GM12878 (cell line): ENCODE data around the gene RALGPS1. TPM values are rescaled to one million over a fixed set of nuclear protein-coding genes. Genes with fewer than 3 reads are reported as not detected.

ENCODE experiments used
- ATAC-seq: fragments of 200-7000 bp; cut with Tn5 transposase; 3 replicates; pipeline ENCODE4 v1.9.1; 2020; ENCODE audit warnings: mild to moderate bottlenecking, moderate library complexity
- BruUV-seq: library from RNA; stranded (reverse); fragments of 400-500 nt; replicated peaks from 2 replicates; lab custom pipeline; 2021; lab: Mats Ljungman, UMichigan
- CTCF ChIA-PET: fragments of 300-600 bp; sonication (Branson Sonifier 250); formaldehyde crosslinking; extraction: SDS; loops from one replicate; lab custom pipeline; 2021; ENCODE audit warnings: inconsistent platforms; lab: Yijun Ruan, JAX
- POLR2A ChIA-PET: fragments of 350-600 bp; formaldehyde crosslinking; extraction: SDS; loops from one replicate; lab custom pipeline; 2021; ENCODE audit warnings: inconsistent platforms; lab: Charles Lee
- RAD21 ChIA-PET: fragments of 300-600 bp; sonication (Branson Sonifier 250); formaldehyde crosslinking; loops from one replicate; lab custom pipeline; 2023; ENCODE audit warnings: antibody characterized with exemption; ENCODE audit not compliant: unreplicated experiment; lab: Charles Lee
- SMC1A ChIA-PET: fragments of 300-600 bp; sonication (Branson Sonifier 250); formaldehyde crosslinking; loops from one replicate; lab custom pipeline; 2023; ENCODE audit not compliant: unreplicated experiment, uncharacterized antibody; lab: Charles Lee
- DNase-seq: peaks from one replicate; pipeline ENCODE4 v3.0.0-alpha.2; 2011; ENCODE audit warnings: low read depth, low spot score
- FAIRE-seq: peaks from 3 replicates; lab custom pipeline; 2011; peaks lifted over from hg19 to GRCh38; lab: Jason Lieb, UNC
- H2AFZ ChIP-seq: 2 replicates; pipeline ENCODE4 v1.6.0; 2011; ENCODE audit warnings: low read depth, low read length, control low read depth; ENCODE audit not compliant: control insufficient read depth
- H3K27ac ChIP-seq: 2 replicates; pipeline ENCODE4 v1.5.1; 2011; ENCODE audit warnings: control low read depth; ENCODE audit not compliant: control insufficient read depth, insufficient read depth
- H3K27me3 ChIP-seq, 2 experiments: replicated peaks in 1 of 2; 2 replicates each; pipeline versions ENCODE4 v1.6.0 to v1.6.1; 2011; ENCODE audit warnings: low read length in 1 of 2; ENCODE audit not compliant: control insufficient read depth in 2 of 2, insufficient read depth in 2 of 2
- H3K36me3 ChIP-seq, 2 experiments: 2 replicates each; pipeline ENCODE4 v1.5.1; 2011; ENCODE audit warnings: low read length in 1 of 2; ENCODE audit not compliant: control insufficient read depth in 2 of 2, insufficient read depth in 2 of 2
- H3K4me1 ChIP-seq: 2 replicates; pipeline ENCODE4 v1.6.1; 2011; ENCODE audit warnings: mild to moderate bottlenecking, low read length, moderate library complexity, mixed read lengths; ENCODE audit not compliant: control insufficient read depth, insufficient read depth
- H3K4me2 ChIP-seq: 2 replicates; pipeline ENCODE4 v1.6.0; 2011; ENCODE audit warnings: control low read depth; ENCODE audit not compliant: control insufficient read depth, insufficient read depth
- H3K4me3 ChIP-seq: fragments of 200-600 bp; sonication (generic); 2 replicates; pipeline ENCODE4 v1.5.1; 2016
- H3K79me2 ChIP-seq: 2 replicates; pipeline ENCODE4 v1.6.0; 2011; ENCODE audit warnings: low read length; ENCODE audit not compliant: control insufficient read depth, insufficient read depth
- H3K9ac ChIP-seq: 2 replicates; pipeline ENCODE4 v1.8.0; 2011; ENCODE audit warnings: low read length, control low read depth, mixed read lengths; ENCODE audit not compliant: control insufficient read depth, insufficient read depth
- H3K9me3 ChIP-seq: replicated peaks from 3 replicates; pipeline ENCODE4 v1.5.1; 2011; ENCODE audit warnings: mild to moderate bottlenecking, low read length; ENCODE audit not compliant: control insufficient read depth, insufficient read depth
- H4K20me1 ChIP-seq: 2 replicates; pipeline ENCODE4 v1.6.0; 2011; ENCODE audit not compliant: control insufficient read depth, insufficient read depth
- EP300 ChIP-seq, 2 experiments: fragments of 150-350 bp in 1 of 2; IDR thresholded peaks; 2 replicates each; pipeline ENCODE4 v1.6.1; 2011 to 2012; ENCODE audit warnings: low read depth in 2 of 2, low read length in 2 of 2, borderline replicate concordance in 1 of 2, improper control_type of control experiment in 1 of 2, inconsistent platforms in 1 of 2; ENCODE audit not compliant: control insufficient read depth in 1 of 2
- FOS ChIP-seq: IDR thresholded peaks from 3 replicates; pipeline ENCODE4 v1.6.1; 2011; ENCODE audit warnings: borderline replicate concordance; ENCODE audit not compliant: insufficient read length; ENCODE audit errors: extremely low read depth
- GATAD2B ChIP-seq: fragments of 450-650 bp; conservative IDR thresholded peaks from 2 replicates; pipeline ENCODE4 v1.6.1; 2017; ENCODE audit warnings: low read depth, mild to moderate bottlenecking, moderate library complexity
- SMAD5 ChIP-seq: IDR thresholded peaks from 2 replicates; pipeline ENCODE4 v1.6.1; 2016; ENCODE audit warnings: antibody characterized with exemption, low read depth
- SPI1 ChIP-seq: IDR thresholded peaks from 2 replicates; pipeline ENCODE4 v1.6.1; 2011; ENCODE audit warnings: low read depth, mild to moderate bottlenecking, low read length, moderate library complexity, borderline replicate concordance; ENCODE audit not compliant: insufficient read depth
- SREBF1 ChIP-seq: IDR thresholded peaks from 2 replicates; pipeline ENCODE4 v1.6.1; 2012; ENCODE audit warnings: mild to moderate bottlenecking, low read length
- STAT1 ChIP-seq: fragments of 450-650 bp; conservative IDR thresholded peaks from 2 replicates; pipeline ENCODE4 v1.6.1; 2014; ENCODE audit warnings: antibody characterized with exemption, mild to moderate bottlenecking
- ZNF384 ChIP-seq: IDR thresholded peaks from 2 replicates; pipeline ENCODE4 v1.6.1; 2012; ENCODE audit warnings: low read depth, mild to moderate bottlenecking, low read length, improper control_type of control experiment, borderline replicate concordance
- WGBS: methylation state at CpG from one replicate; pipeline ENCODE4 v1.1.6; 2016; ENCODE audit warnings: low lambda C conversion rate; ENCODE audit not compliant: insufficient replicate concordance, insufficient coverage; ENCODE audit errors: missing lambda C conversion rate; 5-methylcytosine and 5-hydroxymethylcytosine counted together
- in situ Hi-C: fragments of 300-500 bp; cut with MboI; formaldehyde crosslinking; loops from 9 replicates; pipeline ENCODE4 v1.14.3; 2018; ENCODE audit warnings: mixed read lengths
- intact Hi-C: fragments of 100-400 bp; cut with micrococcal nuclease; formaldehyde crosslinking; loops from one replicate; pipeline ENCODE4 v1.14.2; 2022; ENCODE audit not compliant: unreplicated experiment
- polyA plus RNA-seq, 11 experiments: library from polyadenylated mRNA; depleted of rRNA in 4 of 11; unstranded in 6 of 11; stranded (reverse) in 5 of 11; fragments of >200 nt; fragmentation: Nextera tagmentation in 4 of 11; fragmentation: Illumina TruSeq in 1 of 11; extraction: Ambion mirVana in 4 of 11; extraction: Trizol in 1 of 11; gene quantifications; 1 replicate in 1 of 11; 2 replicates in 10 of 11; pipeline versions ENCODE4 v1.2.1 to v1.2.3, GENCODE V29; 2011 to 2016; ENCODE audit warnings: inconsistent platforms in 2 of 11, missing spikeins in 2 of 11, low read depth in 1 of 11
- total RNA-seq, 4 experiments: library from RNA; depleted of rRNA in 3 of 4; stranded (reverse); fragments of >200 nt in 3 of 4; fragmentation: Illumina TruSeq in 1 of 4; extraction: Trizol in 1 of 4; gene quantifications; 2 replicates each; pipeline versions ENCODE4 v1.2.1 to v1.2.3, GENCODE V29; 2013 to 2021
- TF ChIP-seq, protein P1 (sequence below): fragments of 150-350 bp; IDR thresholded peaks from 2 replicates; pipeline ENCODE4 v1.6.1; 2016; ENCODE audit warnings: low read depth, low read length
- TF ChIP-seq, protein P2 (sequence below): fragments of 450-650 bp; IDR thresholded peaks from 2 replicates; pipeline ENCODE4 v1.6.1; 2018; ENCODE audit warnings: borderline replicate concordance, mild to moderate bottlenecking; ENCODE audit not compliant: partially characterized antibody
- TF ChIP-seq, protein P3 (sequence below): IDR thresholded peaks from 2 replicates; pipeline ENCODE4 v1.6.1; 2011; ENCODE audit warnings: mild to moderate bottlenecking, low read depth, low read length, moderate library complexity; ENCODE audit not compliant: insufficient replicate concordance
- TF ChIP-seq, protein P4 (sequence below): fragments of 450-650 bp; IDR thresholded peaks from 2 replicates; pipeline ENCODE4 v1.6.1; 2017; ENCODE audit warnings: antibody characterized with exemption, mild to moderate bottlenecking, moderate library complexity

Gene RALGPS1
- total and polyA plus RNA-seq, 10 of the 15 experiments (the other 5 are each of a cell fraction or from before 2014, with no cell fraction given): 0.13 to 5.6 (median 2.7) TPM

DNA sequence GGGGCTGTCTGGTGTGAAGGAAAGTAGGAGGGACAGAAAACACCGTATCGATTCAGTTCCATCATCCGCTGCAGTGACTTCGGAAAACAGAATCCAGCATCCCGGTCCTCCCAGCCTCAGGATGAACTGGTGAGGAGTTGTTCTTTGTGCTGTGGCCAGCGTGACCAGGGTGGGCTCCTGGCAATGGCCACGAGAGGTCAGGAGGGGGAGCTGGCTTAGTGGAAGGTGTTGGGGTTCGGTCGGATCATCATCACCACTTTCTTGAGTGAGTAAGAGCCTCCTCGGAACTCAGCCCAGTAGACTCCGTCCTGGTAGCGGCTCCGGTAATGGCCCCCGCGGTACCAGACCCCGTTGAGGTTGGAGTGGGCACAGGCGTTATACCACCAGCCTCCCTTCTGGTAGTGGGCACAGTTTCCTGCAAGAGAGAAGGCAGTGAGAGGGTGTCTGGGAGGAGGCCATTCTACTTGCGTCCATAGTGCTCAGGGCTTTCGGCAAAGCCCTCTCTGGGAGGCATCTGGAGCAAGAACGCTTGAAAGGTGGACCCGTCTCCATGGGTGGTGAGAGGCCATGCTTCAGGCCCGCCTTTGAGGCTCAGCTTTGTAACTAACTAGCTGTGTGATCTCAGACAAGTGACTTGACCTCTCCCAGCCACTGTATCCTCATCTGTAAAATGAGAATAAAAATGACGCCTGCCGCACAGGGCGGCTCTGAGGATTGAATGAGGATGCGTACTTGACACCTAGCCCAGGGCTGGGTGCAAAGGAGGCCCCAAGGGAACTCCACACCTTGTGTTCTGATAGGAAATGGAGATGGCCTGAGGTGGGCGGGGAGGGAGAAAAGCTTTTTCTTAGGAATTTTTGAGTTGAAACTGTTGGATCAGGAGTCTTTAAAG is 174.4 kb downstream of the RALGPS1 start:
- H4K20me1 ChIP-seq: no peaks in the 10 kb centered on the region
- CTCF ChIA-PET: no interaction called here
- 79% methylated on average over 26 of the region's 27 CpGs for WGBS
- no peak for FAIRE-seq
- no peaks in the 10 kb centered on the region; a peak in 1 of 4 replicates for H3K36me3 ChIP-seq
- no peak overlapping the region for H3K9ac ChIP-seq
- no TSS peak for BruUV-seq
- no peak for ATAC-seq
- no peaks in the 10 kb centered on the region for H3K79me2 ChIP-seq
- SMC1A ChIA-PET: no interaction called here
- intact Hi-C loops: no loop called here
- no peaks in the 10 kb centered on the region for H3K4me1 ChIP-seq
- no peak overlapping the region for H3K4me2 ChIP-seq
- DNase-seq: no peak
- in situ Hi-C loops: no loop called here
- RAD21 ChIA-PET: no interaction called here
- POLR2A ChIA-PET: no interaction called here
- H3K4me3 ChIP-seq: no peak overlapping the region
- no peak overlapping the region for H2AFZ ChIP-seq
- H3K27ac ChIP-seq: no peak overlapping the region
- no peaks in the 10 kb centered on the region for H3K27me3 ChIP-seq
- H3K9me3 ChIP-seq: no peaks in the 10 kb centered on the region
- TF ChIP-seq ZNF384 (no peak), GATAD2B (no peak), SPI1 (no peak), FOS (no peak), STAT1 (no peak), SREBF1 (no peak), SMAD5 (no peak), EP300 (IDR thresholded peaks at IDR 0.05; ENCODE audit: borderline replicate concordance in 1 of 2, control insufficient read depth in 1 of 2, low read depth in 2 of 2, low read length in 2 of 2) (no peak)
- TF ChIP-seq, protein P1, sequence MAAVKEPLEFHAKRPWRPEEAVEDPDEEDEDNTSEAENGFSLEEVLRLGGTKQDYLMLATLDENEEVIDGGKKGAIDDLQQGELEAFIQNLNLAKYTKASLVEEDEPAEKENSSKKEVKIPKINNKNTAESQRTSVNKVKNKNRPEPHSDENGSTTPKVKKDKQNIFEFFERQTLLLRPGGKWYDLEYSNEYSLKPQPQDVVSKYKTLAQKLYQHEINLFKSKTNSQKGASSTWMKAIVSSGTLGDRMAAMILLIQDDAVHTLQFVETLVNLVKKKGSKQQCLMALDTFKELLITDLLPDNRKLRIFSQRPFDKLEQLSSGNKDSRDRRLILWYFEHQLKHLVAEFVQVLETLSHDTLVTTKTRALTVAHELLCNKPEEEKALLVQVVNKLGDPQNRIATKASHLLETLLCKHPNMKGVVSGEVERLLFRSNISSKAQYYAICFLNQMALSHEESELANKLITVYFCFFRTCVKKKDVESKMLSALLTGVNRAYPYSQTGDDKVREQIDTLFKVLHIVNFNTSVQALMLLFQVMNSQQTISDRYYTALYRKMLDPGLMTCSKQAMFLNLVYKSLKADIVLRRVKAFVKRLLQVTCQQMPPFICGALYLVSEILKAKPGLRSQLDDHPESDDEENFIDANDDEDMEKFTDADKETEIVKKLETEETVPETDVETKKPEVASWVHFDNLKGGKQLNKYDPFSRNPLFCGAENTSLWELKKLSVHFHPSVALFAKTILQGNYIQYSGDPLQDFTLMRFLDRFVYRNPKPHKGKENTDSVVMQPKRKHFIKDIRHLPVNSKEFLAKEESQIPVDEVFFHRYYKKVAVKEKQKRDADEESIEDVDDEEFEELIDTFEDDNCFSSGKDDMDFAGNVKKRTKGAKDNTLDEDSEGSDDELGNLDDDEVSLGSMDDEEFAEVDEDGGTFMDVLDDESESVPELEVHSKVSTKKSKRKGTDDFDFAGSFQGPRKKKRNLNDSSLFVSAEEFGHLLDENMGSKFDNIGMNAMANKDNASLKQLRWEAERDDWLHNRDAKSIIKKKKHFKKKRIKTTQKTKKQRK: no peak
- TF ChIP-seq, protein P2, sequence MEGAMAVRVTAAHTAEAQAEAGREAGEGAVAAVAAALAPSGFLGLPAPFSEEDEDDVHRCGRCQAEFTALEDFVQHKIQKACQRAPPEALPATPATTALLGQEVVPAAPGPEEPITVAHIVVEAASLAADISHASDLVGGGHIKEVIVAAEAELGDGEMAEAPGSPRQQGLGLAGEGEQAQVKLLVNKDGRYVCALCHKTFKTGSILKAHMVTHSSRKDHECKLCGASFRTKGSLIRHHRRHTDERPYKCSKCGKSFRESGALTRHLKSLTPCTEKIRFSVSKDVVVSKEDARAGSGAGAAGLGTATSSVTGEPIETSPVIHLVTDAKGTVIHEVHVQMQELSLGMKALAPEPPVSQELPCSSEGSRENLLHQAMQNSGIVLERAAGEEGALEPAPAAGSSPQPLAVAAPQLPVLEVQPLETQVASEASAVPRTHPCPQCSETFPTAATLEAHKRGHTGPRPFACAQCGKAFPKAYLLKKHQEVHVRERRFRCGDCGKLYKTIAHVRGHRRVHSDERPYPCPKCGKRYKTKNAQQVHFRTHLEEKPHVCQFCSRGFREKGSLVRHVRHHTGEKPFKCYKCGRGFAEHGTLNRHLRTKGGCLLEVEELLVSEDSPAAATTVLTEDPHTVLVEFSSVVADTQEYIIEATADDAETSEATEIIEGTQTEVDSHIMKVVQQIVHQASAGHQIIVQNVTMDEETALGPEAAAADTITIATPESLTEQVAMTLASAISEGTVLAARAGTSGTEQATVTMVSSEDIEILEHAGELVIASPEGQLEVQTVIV: no peak
- TF ChIP-seq, protein P3, sequence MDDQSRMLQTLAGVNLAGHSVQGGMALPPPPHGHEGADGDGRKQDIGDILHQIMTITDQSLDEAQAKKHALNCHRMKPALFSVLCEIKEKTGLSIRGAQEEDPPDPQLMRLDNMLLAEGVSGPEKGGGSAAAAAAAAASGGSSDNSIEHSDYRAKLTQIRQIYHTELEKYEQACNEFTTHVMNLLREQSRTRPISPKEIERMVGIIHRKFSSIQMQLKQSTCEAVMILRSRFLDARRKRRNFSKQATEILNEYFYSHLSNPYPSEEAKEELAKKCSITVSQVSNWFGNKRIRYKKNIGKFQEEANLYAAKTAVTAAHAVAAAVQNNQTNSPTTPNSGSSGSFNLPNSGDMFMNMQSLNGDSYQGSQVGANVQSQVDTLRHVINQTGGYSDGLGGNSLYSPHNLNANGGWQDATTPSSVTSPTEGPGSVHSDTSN: no peak
- TF ChIP-seq, protein P4, sequence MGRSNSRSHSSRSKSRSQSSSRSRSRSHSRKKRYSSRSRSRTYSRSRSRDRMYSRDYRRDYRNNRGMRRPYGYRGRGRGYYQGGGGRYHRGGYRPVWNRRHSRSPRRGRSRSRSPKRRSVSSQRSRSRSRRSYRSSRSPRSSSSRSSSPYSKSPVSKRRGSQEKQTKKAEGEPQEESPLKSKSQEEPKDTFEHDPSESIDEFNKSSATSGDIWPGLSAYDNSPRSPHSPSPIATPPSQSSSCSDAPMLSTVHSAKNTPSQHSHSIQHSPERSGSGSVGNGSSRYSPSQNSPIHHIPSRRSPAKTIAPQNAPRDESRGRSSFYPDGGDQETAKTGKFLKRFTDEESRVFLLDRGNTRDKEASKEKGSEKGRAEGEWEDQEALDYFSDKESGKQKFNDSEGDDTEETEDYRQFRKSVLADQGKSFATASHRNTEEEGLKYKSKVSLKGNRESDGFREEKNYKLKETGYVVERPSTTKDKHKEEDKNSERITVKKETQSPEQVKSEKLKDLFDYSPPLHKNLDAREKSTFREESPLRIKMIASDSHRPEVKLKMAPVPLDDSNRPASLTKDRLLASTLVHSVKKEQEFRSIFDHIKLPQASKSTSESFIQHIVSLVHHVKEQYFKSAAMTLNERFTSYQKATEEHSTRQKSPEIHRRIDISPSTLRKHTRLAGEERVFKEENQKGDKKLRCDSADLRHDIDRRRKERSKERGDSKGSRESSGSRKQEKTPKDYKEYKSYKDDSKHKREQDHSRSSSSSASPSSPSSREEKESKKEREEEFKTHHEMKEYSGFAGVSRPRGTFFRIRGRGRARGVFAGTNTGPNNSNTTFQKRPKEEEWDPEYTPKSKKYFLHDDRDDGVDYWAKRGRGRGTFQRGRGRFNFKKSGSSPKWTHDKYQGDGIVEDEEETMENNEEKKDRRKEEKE: no peak
